SK-N-MC (cell line): ENCODE data around the gene NACC2.

Experiments
- EZH2 ChIP-seq: fragments of 200-600 bp; sonication (generic); IDR thresholded peaks from one replicate; pipeline ENCODE4 v1.6.1; 2017; ENCODE audit warnings: antibody characterized with exemption
- POLR2AphosphoS5 ChIP-seq: IDR thresholded peaks from 2 replicates; pipeline ENCODE4 v1.6.1; 2012; ENCODE audit warnings: mild to moderate bottlenecking, low read depth, low read length, borderline replicate concordance

GRCh38 chr9:135976944-135977343 is 118.1 kb downstream of the NACC2 start:
- TF ChIP-seq EZH2, result no peak
- no peak for TF ChIP-seq POLR2AphosphoS5
